GM12878 (cell line): ENCODE data around the gene MUSTN1. TPM values are rescaled to one million over a fixed set of nuclear protein-coding genes. Genes with fewer than 3 reads are reported as not detected.

Experiments used
- ATAC-seq: fragments of 200-7000 bp; cut with Tn5 transposase; 3 replicates; pipeline ENCODE4 v1.9.1; 2020; ENCODE audit warnings: mild to moderate bottlenecking, moderate library complexity
- BruUV-seq: library from RNA; stranded (reverse); fragments of 400-500 nt; replicated peaks from 2 replicates; lab custom pipeline; 2021; lab: Mats Ljungman, UMichigan
- CTCF ChIA-PET: fragments of 300-600 bp; sonication (Branson Sonifier 250); formaldehyde crosslinking; extraction: SDS; loops from one replicate; lab custom pipeline; 2021; ENCODE audit warnings: inconsistent platforms; lab: Yijun Ruan, JAX
- POLR2A ChIA-PET: fragments of 350-600 bp; formaldehyde crosslinking; extraction: SDS; loops from one replicate; lab custom pipeline; 2021; ENCODE audit warnings: inconsistent platforms; lab: Charles Lee
- RAD21 ChIA-PET: fragments of 300-600 bp; sonication (Branson Sonifier 250); formaldehyde crosslinking; loops from one replicate; lab custom pipeline; 2023; ENCODE audit warnings: antibody characterized with exemption; ENCODE audit not compliant: unreplicated experiment; lab: Charles Lee
- SMC1A ChIA-PET: fragments of 300-600 bp; sonication (Branson Sonifier 250); formaldehyde crosslinking; loops from one replicate; lab custom pipeline; 2023; ENCODE audit not compliant: unreplicated experiment, uncharacterized antibody; lab: Charles Lee
- DNase-seq: peaks from one replicate; pipeline ENCODE4 v3.0.0-alpha.2; 2011; ENCODE audit warnings: low read depth, low spot score
- FAIRE-seq: peaks from 3 replicates; lab custom pipeline; 2011; peaks lifted over from hg19 to GRCh38; lab: Jason Lieb, UNC
- H2AFZ ChIP-seq: 2 replicates; pipeline ENCODE4 v1.6.0; 2011; ENCODE audit warnings: low read depth, low read length, control low read depth; ENCODE audit not compliant: control insufficient read depth
- H3K27ac ChIP-seq: 2 replicates; pipeline ENCODE4 v1.5.1; 2011; ENCODE audit warnings: control low read depth; ENCODE audit not compliant: control insufficient read depth, insufficient read depth
- H3K27me3 ChIP-seq, 2 experiments: replicated peaks in 1 of 2; 2 replicates each; pipeline versions ENCODE4 v1.6.0 to v1.6.1; 2011; ENCODE audit warnings: low read length in 1 of 2; ENCODE audit not compliant: control insufficient read depth in 2 of 2, insufficient read depth in 2 of 2
- H3K36me3 ChIP-seq, 2 experiments: 2 replicates each; pipeline ENCODE4 v1.5.1; 2011; ENCODE audit warnings: low read length in 1 of 2; ENCODE audit not compliant: control insufficient read depth in 2 of 2, insufficient read depth in 2 of 2
- H3K4me1 ChIP-seq: 2 replicates; pipeline ENCODE4 v1.6.1; 2011; ENCODE audit warnings: mild to moderate bottlenecking, low read length, moderate library complexity, mixed read lengths; ENCODE audit not compliant: control insufficient read depth, insufficient read depth
- H3K4me2 ChIP-seq: 2 replicates; pipeline ENCODE4 v1.6.0; 2011; ENCODE audit warnings: control low read depth; ENCODE audit not compliant: control insufficient read depth, insufficient read depth
- H3K4me3 ChIP-seq: fragments of 200-600 bp; sonication (generic); 2 replicates; pipeline ENCODE4 v1.5.1; 2016
- H3K79me2 ChIP-seq: 2 replicates; pipeline ENCODE4 v1.6.0; 2011; ENCODE audit warnings: low read length; ENCODE audit not compliant: control insufficient read depth, insufficient read depth
- H3K9ac ChIP-seq: 2 replicates; pipeline ENCODE4 v1.8.0; 2011; ENCODE audit warnings: low read length, control low read depth, mixed read lengths; ENCODE audit not compliant: control insufficient read depth, insufficient read depth
- H3K9me3 ChIP-seq: replicated peaks from 3 replicates; pipeline ENCODE4 v1.5.1; 2011; ENCODE audit warnings: mild to moderate bottlenecking, low read length; ENCODE audit not compliant: control insufficient read depth, insufficient read depth
- H4K20me1 ChIP-seq: 2 replicates; pipeline ENCODE4 v1.6.0; 2011; ENCODE audit not compliant: control insufficient read depth, insufficient read depth
- CBX5 ChIP-seq: sonication (generic); IDR thresholded peaks from 2 replicates; pipeline ENCODE4 v1.6.1; 2016; ENCODE audit warnings: low read depth, moderate library complexity, mild to moderate bottlenecking, inconsistent platforms
- HCFC1 ChIP-seq: fragments of 150-350 bp; IDR thresholded peaks from 2 replicates; pipeline ENCODE4 v1.6.1; 2014; ENCODE audit warnings: low read length
- HDAC6 ChIP-seq: fragments of 200-600 bp; sonication (generic); IDR thresholded peaks from one replicate; pipeline ENCODE4 v1.8.0; 2017; ENCODE audit warnings: antibody characterized with exemption; ENCODE audit not compliant: unreplicated experiment
- LARP7 ChIP-seq: fragments of 450-650 bp; IDR thresholded peaks from 2 replicates; pipeline ENCODE4 v1.6.1; 2017; ENCODE audit warnings: mild to moderate bottlenecking
- MTA3 ChIP-seq: IDR thresholded peaks from 2 replicates; pipeline ENCODE4 v1.6.1; 2012; ENCODE audit warnings: low read length, inconsistent platforms, borderline replicate concordance
- NBN ChIP-seq: fragments of 450-650 bp; IDR thresholded peaks from 2 replicates; pipeline ENCODE4 v1.6.1; 2016
- NR2C1 ChIP-seq: fragments of 450-650 bp; IDR thresholded peaks from 2 replicates; pipeline ENCODE4 v1.6.1; 2017; ENCODE audit warnings: antibody characterized with exemption, mild to moderate bottlenecking, moderate library complexity
- RAD51 ChIP-seq: fragments of 450-650 bp; IDR thresholded peaks from 2 replicates; pipeline ENCODE4 v1.6.1; 2016; ENCODE audit warnings: moderate library complexity, mild to moderate bottlenecking, inconsistent platforms
- RELA ChIP-seq: fragments of 450-650 bp; IDR thresholded peaks from 2 replicates; pipeline ENCODE4 v1.8.0; 2014; ENCODE audit warnings: borderline replicate concordance; ENCODE audit not compliant: partially characterized antibody
- RUNX3 ChIP-seq: IDR thresholded peaks from 2 replicates; pipeline ENCODE4 v1.6.1; 2012; ENCODE audit warnings: low read length, inconsistent platforms
- SMC3 ChIP-seq: IDR thresholded peaks from 2 replicates; pipeline ENCODE4 v1.6.1; 2011; ENCODE audit warnings: low read length, improper control_type of control experiment, borderline replicate concordance
- SP1 ChIP-seq: IDR thresholded peaks from one replicate; pipeline ENCODE4 v1.6.1; 2011; ENCODE audit warnings: low read depth, low read length
- SREBF1 ChIP-seq: IDR thresholded peaks from 2 replicates; pipeline ENCODE4 v1.6.1; 2012; ENCODE audit warnings: mild to moderate bottlenecking, low read length
- TBL1XR1 ChIP-seq: IDR thresholded peaks from 2 replicates; pipeline ENCODE4 v1.6.1; 2012; ENCODE audit warnings: low read depth, low read length, improper control_type of control experiment
- TCF7 ChIP-seq: IDR thresholded peaks from 2 replicates; pipeline ENCODE4 v1.6.1; 2014; ENCODE audit warnings: antibody characterized with exemption, borderline replicate concordance
- ZNF217 ChIP-seq: fragments of 450-650 bp; IDR thresholded peaks from 2 replicates; pipeline ENCODE4 v1.6.1; 2017; ENCODE audit warnings: antibody characterized with exemption, mild to moderate bottlenecking
- ZNF24 ChIP-seq: fragments of 450-650 bp; IDR thresholded peaks from 2 replicates; pipeline ENCODE4 v1.6.1; 2017; ENCODE audit warnings: antibody characterized with exemption, mild to moderate bottlenecking
- ZNF687 ChIP-seq: fragments of 450-650 bp; IDR thresholded peaks from 2 replicates; pipeline ENCODE4 v1.6.1; 2017; ENCODE audit warnings: mild to moderate bottlenecking, moderate library complexity
- WGBS: methylation state at CpG from one replicate; pipeline ENCODE4 v1.1.6; 2016; ENCODE audit warnings: low lambda C conversion rate; ENCODE audit not compliant: insufficient replicate concordance, insufficient coverage; ENCODE audit errors: missing lambda C conversion rate; 5-methylcytosine and 5-hydroxymethylcytosine counted together
- in situ Hi-C: fragments of 300-500 bp; cut with MboI; formaldehyde crosslinking; loops from 9 replicates; pipeline ENCODE4 v1.14.3; 2018; ENCODE audit warnings: mixed read lengths
- intact Hi-C: fragments of 100-400 bp; cut with micrococcal nuclease; formaldehyde crosslinking; loops from one replicate; pipeline ENCODE4 v1.14.2; 2022; ENCODE audit not compliant: unreplicated experiment
- polyA plus RNA-seq, 11 experiments: library from polyadenylated mRNA; depleted of rRNA in 4 of 11; unstranded in 6 of 11; stranded (reverse) in 5 of 11; fragments of >200 nt; fragmentation: Nextera tagmentation in 4 of 11; fragmentation: Illumina TruSeq in 1 of 11; extraction: Ambion mirVana in 4 of 11; extraction: Trizol in 1 of 11; gene quantifications; 1 replicate in 1 of 11; 2 replicates in 10 of 11; pipeline versions ENCODE4 v1.2.1 to v1.2.3, GENCODE V29; 2011 to 2016; ENCODE audit warnings: inconsistent platforms in 2 of 11, missing spikeins in 2 of 11, low read depth in 1 of 11
- total RNA-seq, 4 experiments: library from RNA; depleted of rRNA in 3 of 4; stranded (reverse); fragments of >200 nt in 3 of 4; fragmentation: Illumina TruSeq in 1 of 4; extraction: Trizol in 1 of 4; gene quantifications; 2 replicates each; pipeline versions ENCODE4 v1.2.1 to v1.2.3, GENCODE V29; 2013 to 2021
- TF ChIP-seq, protein P1 (sequence below): fragments of 450-650 bp; IDR thresholded peaks from 2 replicates; pipeline ENCODE4 v1.6.1; 2016; ENCODE audit warnings: mild to moderate bottlenecking, moderate library complexity, borderline replicate concordance

The MUSTN1 gene
- total and polyA plus RNA-seq, 10 of the 15 experiments (the other 5 are each of a cell fraction or from before 2014, with no cell fraction given), result 0.35 to 4.5 (median 1.2) TPM; not detected in 2

GRCh38 chr3:52809149-52809548 lies 25.7 kb downstream of the MUSTN1 start:
- ChIA-PET RAD21 (no interaction called here), SMC1A (interaction anchor here (1.4 kb wide), 1 partner anchor 8 kb away, joined by 4 read pairs; no protein-coding TSS in a partner anchor), CTCF (no interaction called here), POLR2A (no interaction called here)
- no peak overlapping the region for H3K27ac ChIP-seq
- H2AFZ ChIP-seq, result no peak overlapping the region
- ATAC-seq, result no peak
- no peaks in the 10 kb centered on the region for H3K27me3 ChIP-seq
- 2% methylated on average over 2 of the region's 2 CpGs for WGBS
- H4K20me1 ChIP-seq, result no peaks in the 10 kb centered on the region; the same call in 1 of the 2 replicates
- FAIRE-seq, result no peak
- no peaks in the 10 kb centered on the region for H3K36me3 ChIP-seq
- no peaks in the 10 kb centered on the region for H3K9me3 ChIP-seq
- no TSS peak for BruUV-seq
- intact Hi-C loops (no loop called here), in situ Hi-C loops (no loop called here)
- no peaks in the 10 kb centered on the region for H3K4me1 ChIP-seq
- no peak for DNase-seq
- TF ChIP-seq CBX5, result no peak
- TF ChIP-seq ZNF24, result no peak
- TF ChIP-seq RELA, result no peak
- TF ChIP-seq RUNX3, result no peak
- TF ChIP-seq, protein P1, sequence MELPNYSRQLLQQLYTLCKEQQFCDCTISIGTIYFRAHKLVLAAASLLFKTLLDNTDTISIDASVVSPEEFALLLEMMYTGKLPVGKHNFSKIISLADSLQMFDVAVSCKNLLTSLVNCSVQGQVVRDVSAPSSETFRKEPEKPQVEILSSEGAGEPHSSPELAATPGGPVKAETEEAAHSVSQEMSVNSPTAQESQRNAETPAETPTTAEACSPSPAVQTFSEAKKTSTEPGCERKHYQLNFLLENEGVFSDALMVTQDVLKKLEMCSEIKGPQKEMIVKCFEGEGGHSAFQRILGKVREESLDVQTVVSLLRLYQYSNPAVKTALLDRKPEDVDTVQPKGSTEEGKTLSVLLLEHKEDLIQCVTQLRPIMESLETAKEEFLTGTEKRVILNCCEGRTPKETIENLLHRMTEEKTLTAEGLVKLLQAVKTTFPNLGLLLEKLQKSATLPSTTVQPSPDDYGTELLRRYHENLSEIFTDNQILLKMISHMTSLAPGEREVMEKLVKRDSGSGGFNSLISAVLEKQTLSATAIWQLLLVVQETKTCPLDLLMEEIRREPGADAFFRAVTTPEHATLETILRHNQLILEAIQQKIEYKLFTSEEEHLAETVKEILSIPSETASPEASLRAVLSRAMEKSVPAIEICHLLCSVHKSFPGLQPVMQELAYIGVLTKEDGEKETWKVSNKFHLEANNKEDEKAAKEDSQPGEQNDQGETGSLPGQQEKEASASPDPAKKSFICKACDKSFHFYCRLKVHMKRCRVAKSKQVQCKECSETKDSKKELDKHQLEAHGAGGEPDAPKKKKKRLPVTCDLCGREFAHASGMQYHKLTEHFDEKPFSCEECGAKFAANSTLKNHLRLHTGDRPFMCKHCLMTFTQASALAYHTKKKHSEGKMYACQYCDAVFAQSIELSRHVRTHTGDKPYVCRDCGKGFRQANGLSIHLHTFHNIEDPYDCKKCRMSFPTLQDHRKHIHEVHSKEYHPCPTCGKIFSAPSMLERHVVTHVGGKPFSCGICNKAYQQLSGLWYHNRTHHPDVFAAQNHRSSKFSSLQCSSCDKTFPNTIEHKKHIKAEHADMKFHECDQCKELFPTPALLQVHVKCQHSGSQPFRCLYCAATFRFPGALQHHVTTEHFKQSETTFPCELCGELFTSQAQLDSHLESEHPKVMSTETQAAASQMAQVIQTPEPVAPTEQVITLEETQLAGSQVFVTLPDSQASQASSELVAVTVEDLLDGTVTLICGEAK, result no peak
- TF ChIP-seq TBL1XR1, result no peak
- TF ChIP-seq NR2C1, result no peak
- no peak for TF ChIP-seq SREBF1
- no peak for TF ChIP-seq TCF7
- no peak for TF ChIP-seq MTA3
- no peak for TF ChIP-seq SP1
- TF ChIP-seq ZNF217, result no peak
- no peak for TF ChIP-seq HCFC1
- no peak for TF ChIP-seq RAD51
- no peak for TF ChIP-seq SMC3
- no peak for TF ChIP-seq ZNF687
- no peak for TF ChIP-seq NBN
- no peak for TF ChIP-seq HDAC6
- TF ChIP-seq LARP7, result no peak
- H3K4me3 ChIP-seq, result no peak overlapping the region
- no peak overlapping the region for H3K9ac ChIP-seq
- no peaks in the 10 kb centered on the region for H3K79me2 ChIP-seq
- no peak overlapping the region for H3K4me2 ChIP-seq
